Fibroblast of lung (primary cell): Measurements from ENCODE around the gene RAB1B.

Experiments
- CTCF ChIP-seq, 2 donors: IDR thresholded peaks in 1 of 2; conservative IDR thresholded peaks in 1 of 2; 1 replicate in 1 of 2; 2 replicates in 1 of 2; pipeline ENCODE4 v1.5.1; 2011 to 2012; ENCODE audit warnings: low read length in 2 of 2, control low read depth in 1 of 2, inconsistent platforms in 1 of 2, low read depth in 1 of 2, mild to moderate bottlenecking in 1 of 2
- EZH2 ChIP-seq: IDR thresholded peaks from 2 replicates; pipeline ENCODE4 v1.5.1; 2012; ENCODE audit warnings: low read length, control low read depth, mild to moderate bottlenecking; ENCODE audit errors: missing control alignments

GRCh38 chr11:66288671-66289547 lies 20.5 kb downstream of the RAB1B start, which contains the start of gene YIF1A:
- TF ChIP-seq CTCF (conservative IDR thresholded peaks at IDR 0.05 in 1 of 2, IDR thresholded peaks at IDR 0.05 in 1 of 2; ENCODE audit: low read depth in 1 of 2, low read length in 2 of 2) (no peak), EZH2 (no peak)
